Loucy (cell line): ENCODE measurements around the gene ANO2.

Experiments used
- EZH2phosphoT487 ChIP-seq: fragments of 200-600 bp; IDR thresholded peaks from 2 replicates; pipeline ENCODE4 v1.6.1; 2018; ENCODE audit warnings: antibody characterized with exemption, mild to moderate bottlenecking, moderate library complexity, borderline replicate concordance
- TF ChIP-seq, protein P1 (sequence below): fragments of 200-600 bp; sonication (generic); conservative IDR thresholded peaks from 2 replicates; pipeline ENCODE4 v1.5.1; 2014; ENCODE audit warnings: mild to moderate bottlenecking, antibody characterized with exemption, low read length

- TF ChIP-seq, protein P1, sequence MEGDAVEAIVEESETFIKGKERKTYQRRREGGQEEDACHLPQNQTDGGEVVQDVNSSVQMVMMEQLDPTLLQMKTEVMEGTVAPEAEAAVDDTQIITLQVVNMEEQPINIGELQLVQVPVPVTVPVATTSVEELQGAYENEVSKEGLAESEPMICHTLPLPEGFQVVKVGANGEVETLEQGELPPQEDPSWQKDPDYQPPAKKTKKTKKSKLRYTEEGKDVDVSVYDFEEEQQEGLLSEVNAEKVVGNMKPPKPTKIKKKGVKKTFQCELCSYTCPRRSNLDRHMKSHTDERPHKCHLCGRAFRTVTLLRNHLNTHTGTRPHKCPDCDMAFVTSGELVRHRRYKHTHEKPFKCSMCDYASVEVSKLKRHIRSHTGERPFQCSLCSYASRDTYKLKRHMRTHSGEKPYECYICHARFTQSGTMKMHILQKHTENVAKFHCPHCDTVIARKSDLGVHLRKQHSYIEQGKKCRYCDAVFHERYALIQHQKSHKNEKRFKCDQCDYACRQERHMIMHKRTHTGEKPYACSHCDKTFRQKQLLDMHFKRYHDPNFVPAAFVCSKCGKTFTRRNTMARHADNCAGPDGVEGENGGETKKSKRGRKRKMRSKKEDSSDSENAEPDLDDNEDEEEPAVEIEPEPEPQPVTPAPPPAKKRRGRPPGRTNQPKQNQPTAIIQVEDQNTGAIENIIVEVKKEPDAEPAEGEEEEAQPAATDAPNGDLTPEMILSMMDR = no peak
- no peak for TF ChIP-seq EZH2phosphoT487
Observed at GRCh38 chr12:5780536-5780935, 164.5 kb downstream of the ANO2 start.
